Motor neuron (in vitro differentiated cells): Measurements from ENCODE around the gene KIF14. TPM values are rescaled to one million over a fixed set of nuclear protein-coding genes. Genes with fewer than 3 reads are reported as not detected.
A peak's percentile ranks its signal among the peaks of the same experiment; 100 is the strongest.
"Not testable (repeated sequence)": the region's sequence is repeated elsewhere in the genome, so short reads cannot be mapped to it uniquely, and the experiment has no call there.

Source experiments
- ATAC-seq, 8 experiments: fragments of 200-7000 bp; cut with Tn5 transposase; replicated peaks in 6 of 8; 2 replicates each; pipeline ENCODE4 v1.8.0; 2021; ENCODE audit warnings: mild to moderate bottlenecking in 8 of 8, moderate library complexity in 8 of 8
- H3K27ac ChIP-seq, 2 donors: fragments of 250-450 bp; sonication (Bioruptor Pico); 2 replicates each; pipeline ENCODE4 v1.9.0; 2021; ENCODE audit warnings: antibody characterized with exemption in 2 of 2, mild to moderate bottlenecking in 2 of 2, moderate library complexity in 1 of 2
- H3K4me1 ChIP-seq, 2 donors: fragments of 250-450 bp; sonication (Bioruptor Pico); replicated peaks in 1 of 2; 2 replicates each; pipeline ENCODE4 v1.6.1; 2021; ENCODE audit warnings: antibody characterized with exemption in 2 of 2, mild to moderate bottlenecking in 2 of 2, moderate library complexity in 1 of 2
- H3K4me3 ChIP-seq, 5 donors: fragments of 250-450 bp; sonication (Bioruptor Pico); 2 replicates each; pipeline ENCODE4 v1.9.0; 2021; ENCODE audit warnings: antibody characterized with exemption in 5 of 5, mild to moderate bottlenecking in 5 of 5, moderate library complexity in 4 of 5
- WGBS, 10 experiments: fragments of 450-650 bp; shearing (Covaris generic); methylation state at CpG; one replicate each; pipeline ENCODE4 v1.0.0; 2022; 5-methylcytosine and 5-hydroxymethylcytosine counted together
- in situ Hi-C, 9 experiments: fragments of 400-800 bp; cut with MboI; loops; one replicate each; pipeline ENCODE4 v1.15.0; 2021; ENCODE audit warnings: low sequenced_read_pairs in 9 of 9, low pct_unique_long_range_greater_than_20kb in 2 of 9; ENCODE audit not compliant: unreplicated experiment in 9 of 9
- total RNA-seq, 8 experiments: library from RNA; unstranded; fragments of 300-600 nt; gene quantifications; 2 replicates each; pipeline versions ENCODE4 v1.2.3 to v1.2.4, GENCODE V29; 2022

The KIF14 gene
- total RNA-seq, 8 experiments from 2014 or later, result 0.15 to 15.9 (median 1.1) TPM

GRCh38 chr1:200652378-200652777, 31.8 kb upstream of the KIF14 start:
- WGBS, 10 experiments, result 100% methylated on average over 1 of the region's 1 CpG; no CpG with 5 or more reads in 7 of the 10 experiments
- H3K4me1 ChIP-seq, result no peaks in the 10 kb centered on the region
- no peak overlapping the region for H3K4me3 ChIP-seq
- H3K27ac ChIP-seq, result no peak overlapping the region
- ATAC-seq, result peak in 3 of 8 experiments; percentile 31 to 81 (median 60)
- in situ Hi-C loops, result no loop called here

- in situ Hi-C loops, result loop anchor here in 3 of 9 experiments (25.0 kb wide), 2 partner anchors 91 to 166 kb away; partner anchors contain the start of gene CAMSAP2 (in 1 of the 3)
- Histone ChIP-seq H3K4me3 (no peak overlapping the region), H3K27ac (no peak overlapping the region), H3K4me1 (no peaks in the 10 kb centered on the region)
- WGBS, 10 experiments, result 92 to 100% (median 97%) methylated on average over 3 to 4 of the region's 4 CpGs
- ATAC-seq, result no peak
Measured at GRCh38 chr1:200646515-200646914, 26.0 kb upstream of the KIF14 start.

GRCh38 chr1:200644021-200644420, 23.5 kb upstream of the KIF14 start:
- H3K4me1 ChIP-seq, result no peaks in the 10 kb centered on the region
- ATAC-seq, result no peak
- in situ Hi-C loops, result loop anchor here in 3 of 9 experiments (25.0 kb wide), 2 partner anchors 93 to 168 kb away; partner anchors contain the start of gene CAMSAP2 (in 1 of the 3)
- no peak overlapping the region for H3K4me3 ChIP-seq
- no peak overlapping the region for H3K27ac ChIP-seq

GRCh38 chr1:200642481-200642880, 21.9 kb upstream of the KIF14 start:
- in situ Hi-C loops, result loop anchor here in 3 of 9 experiments (25.0 kb wide), 2 partner anchors 95 to 170 kb away; partner anchors contain the start of gene CAMSAP2 (in 1 of the 3)
- no peak overlapping the region for H3K27ac ChIP-seq
- no peaks in the 10 kb centered on the region for H3K4me1 ChIP-seq
- H3K4me3 ChIP-seq, result no peak overlapping the region
- ATAC-seq, result no peak
- 85 to 100% (median 97%) methylated on average over 2 to 6 of the region's 6 CpGs; no CpG with 5 or more reads in 1 of the 10 experiments for WGBS, 10 experiments

- no peak overlapping the region for H3K27ac ChIP-seq
- H3K4me3 ChIP-seq, result no peak overlapping the region
- peak in 1 of 8 experiments; percentile 14 for ATAC-seq
- in situ Hi-C loops, result loop anchor here in 3 of 9 experiments (25.0 kb wide), 2 partner anchors 96 to 171 kb away; partner anchors contain the start of gene CAMSAP2 (in 1 of the 3)
- no peaks in the 10 kb centered on the region for H3K4me1 ChIP-seq
- WGBS, 10 experiments, result 14 to 100% (median 90%) methylated on average over 2 to 5 of the region's 5 CpGs
Measured at GRCh38 chr1:200640963-200641401, 20.4 kb upstream of the KIF14 start.

GRCh38 chr1:200640373-200640962, 19.9 kb upstream of the KIF14 start:
- 74 to 95% (median 88%) methylated on average over 2 to 4 of the region's 4 CpGs for WGBS, 10 experiments
- Histone ChIP-seq H3K4me3 (no peak overlapping the region), H3K4me1 (no peaks in the 10 kb centered on the region), H3K27ac (no peak overlapping the region)
- no peak for ATAC-seq
- in situ Hi-C loops, result loop anchor here in 3 of 9 experiments (25.0 kb wide), 2 partner anchors 97 to 172 kb away; partner anchors contain the start of gene CAMSAP2 (in 1 of the 3)

- Histone ChIP-seq H3K4me1 (no peaks in the 10 kb centered on the region), H3K27ac (no peak overlapping the region), H3K4me3 (no peak overlapping the region)
- in situ Hi-C loops, result loop anchor here in 3 of 9 experiments (10.0 to 25.0 kb wide), 3 partner anchors 99 to 174 kb away; partner anchors contain the start of gene CAMSAP2 (in 1 of the 3)
- WGBS, 10 experiments, result 45 to 97% (median 80%) methylated on average over 2 to 7 of the region's 7 CpGs
- ATAC-seq, result no peak
Measured at GRCh38 chr1:200638073-200638472, 17.5 kb upstream of the KIF14 start.

GRCh38 chr1:200636681-200637080, 16.1 kb upstream of the KIF14 start:
- WGBS, 10 experiments, result 80 to 100% (median 97%) methylated on average over 1 to 2 of the region's 2 CpGs; no CpG with 5 or more reads in 1 of the 10 experiments
- in situ Hi-C loops, result loop anchor here in 3 of 9 experiments (10.0 to 25.0 kb wide), 3 partner anchors 101 to 176 kb away; partner anchors contain the start of gene CAMSAP2 (in 1 of the 3)
- no peak overlapping the region for H3K4me3 ChIP-seq
- H3K4me1 ChIP-seq, result no peaks in the 10 kb centered on the region
- H3K27ac ChIP-seq, result no peak overlapping the region
- no peak for ATAC-seq

GRCh38 chr1:200634261-200635122, 13.9 kb upstream of the KIF14 start:
- WGBS, 10 experiments, result 0 to 100% (median 57%) methylated on average over 1 to 2 of the region's 2 CpGs; no CpG with 5 or more reads in 1 of the 10 experiments
- no peaks in the 10 kb centered on the region for H3K4me1 ChIP-seq
- in situ Hi-C loops, result loop anchor here in 3 of 9 experiments (10.0 to 25.0 kb wide), 3 partner anchors 103 to 178 kb away; partner anchors contain the start of gene CAMSAP2 (in 1 of the 3)
- peak in 1 of 8 experiments; percentile 48 for ATAC-seq
- H3K4me3 ChIP-seq, result no peak overlapping the region
- no peak overlapping the region for H3K27ac ChIP-seq

GRCh38 chr1:200631375-200631774, 10.8 kb upstream of the KIF14 start:
- ATAC-seq, result no peak
- no peak overlapping the region for H3K27ac ChIP-seq
- in situ Hi-C loops, result loop anchor here in 3 of 9 experiments (10.0 to 25.0 kb wide), 3 partner anchors 106 to 181 kb away; partner anchors contain the start of gene CAMSAP2 (in 1 of the 3)
- WGBS, 10 experiments, result 29 to 100% (median 93%) methylated on average over 1 of the region's 1 CpG; no CpG with 5 or more reads in 4 of the 10 experiments
- no peak overlapping the region for H3K4me3 ChIP-seq
- no peaks in the 10 kb centered on the region for H3K4me1 ChIP-seq

GRCh38 chr1:200630515-200630899, 10.0 kb upstream of the KIF14 start:
- H3K4me3 ChIP-seq, ATAC-seq, H3K27ac ChIP-seq, H3K4me1 ChIP-seq: not testable (repeated sequence)
- in situ Hi-C loops, result loop anchor here in 3 of 9 experiments (10.0 to 25.0 kb wide), 3 partner anchors 107 to 182 kb away; partner anchors contain the start of gene CAMSAP2 (in 1 of the 3)
- 71 to 100% (median 93%) methylated on average over 1 to 8 of the region's 8 CpGs for WGBS, 10 experiments

GRCh38 chr1:200629876-200630514, 9.4 kb upstream of the KIF14 start:
- 54 to 100% (median 88%) methylated on average over 1 to 9 of the region's 9 CpGs for WGBS, 10 experiments
- no peak for ATAC-seq
- in situ Hi-C loops, result loop anchor here in 3 of 9 experiments (10.0 to 25.0 kb wide), 3 partner anchors 107 to 182 kb away; partner anchors contain the start of gene CAMSAP2 (in 1 of the 3)
- Histone ChIP-seq H3K4me3 (no peak overlapping the region), H3K4me1 (peaks cover 4 to 10% of the 10 kb centered on the region in 2 donors), H3K27ac (no peak overlapping the region)
